ENCODE data around the gene HIRIP3. TPM values are rescaled to one million over a fixed set of nuclear protein-coding genes. Genes with fewer than 3 reads are reported as not detected.

Gene HIRIP3
- total and polyA plus RNA-seq, 2 of the 8 experiments (the other 6 are each of a cell fraction or from before 2014, with no cell fraction given), result 11.9 to 18.5 TPM

DNA sequence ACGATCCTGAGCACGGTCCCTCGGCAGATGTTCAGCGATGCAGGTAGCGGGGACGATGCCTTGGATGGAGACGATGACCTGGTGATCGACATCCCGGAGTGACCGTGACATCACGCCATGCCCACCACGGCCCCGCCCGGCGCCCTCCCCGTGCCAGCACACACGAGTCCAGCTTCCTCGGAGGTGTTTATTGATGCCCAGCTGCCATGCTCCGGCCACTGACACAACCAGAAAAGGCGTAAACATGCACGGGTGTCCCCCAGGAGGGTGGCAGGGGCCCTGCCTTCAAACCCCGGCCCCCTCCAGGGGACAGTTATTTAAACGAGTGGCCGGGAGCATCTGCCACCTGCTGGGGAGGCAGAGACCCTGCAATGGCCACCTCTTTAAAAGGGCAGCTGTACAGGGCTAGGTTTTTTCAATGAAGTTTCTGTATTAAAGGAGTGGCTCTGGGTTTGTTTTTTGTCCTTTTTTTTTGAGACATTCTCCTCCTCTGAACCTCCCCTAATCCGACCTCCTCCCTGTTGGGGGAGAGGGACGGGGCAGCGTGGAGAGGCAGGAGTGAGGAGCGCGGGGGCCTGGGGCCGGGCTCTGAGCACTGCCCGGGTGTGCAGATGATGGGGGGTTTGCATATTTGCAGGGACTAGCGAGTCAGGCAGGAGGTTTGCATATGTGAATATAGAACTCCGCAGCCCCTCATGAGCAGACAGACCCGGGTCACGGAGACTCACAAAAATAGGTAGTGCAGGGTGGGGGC, 10.1 kb upstream of the HIRIP3 start (continued):
- no peak for TF ChIP-seq SIN3A (conservative IDR thresholded peaks at IDR 0.05 in 1 of 2, IDR thresholded peaks at IDR 0.05 in 1 of 2; ENCODE audit: low read depth in 1 of 2, low read length in 2 of 2)
